PC-9 (cell line): ENCODE data around the gene TPM2. TPM values are rescaled to one million over a fixed set of nuclear protein-coding genes. Genes with fewer than 3 reads are reported as not detected.

Experiments
- BruUV-seq: library from RNA; stranded (reverse); fragments of 400-500 nt; replicated peaks from 2 replicates; lab custom pipeline; 2021; lab: Mats Ljungman, UMichigan
- CTCF ChIA-PET: fragments of 300-600 bp; sonication (Branson Sonifier 250); formaldehyde crosslinking; loops from one replicate; lab custom pipeline; 2022; ENCODE audit warnings: antibody characterized with exemption; lab: Charles Lee
- POLR2A ChIA-PET: fragments of 300-600 bp; sonication (Branson Sonifier 250); formaldehyde crosslinking; loops from one replicate; lab custom pipeline; 2022; ENCODE audit warnings: antibody characterized with exemption; ENCODE audit not compliant: unreplicated experiment; lab: Charles Lee
- DNase-seq, 2 experiments: peaks; one replicate each; pipeline versions ENCODE4 v3.0.0 to v3.0.0-alpha.2; 2015 to 2022; ENCODE audit warnings: mixed read lengths in 1 of 2
- H2AFZ ChIP-seq: fragments of 200-600 bp; sonication (generic); 2 replicates; pipeline ENCODE4 v1.8.1; 2017; ENCODE audit warnings: antibody characterized with exemption
- H3F3A ChIP-seq: fragments of 200-600 bp; sonication (generic); 2 replicates; pipeline ENCODE4 v1.8.1; 2017; ENCODE audit warnings: antibody characterized with exemption, mild to moderate bottlenecking, low read depth; ENCODE audit not compliant: insufficient read depth
- H3K27ac ChIP-seq: fragments of 200-600 bp; sonication (generic); 2 replicates; pipeline ENCODE4 v1.6.1; 2016; ENCODE audit warnings: mixed run types
- H3K27me3 ChIP-seq: fragments of 200-600 bp; sonication (generic); 2 replicates; pipeline ENCODE4 v1.6.1; 2016; ENCODE audit warnings: low read depth, mixed run types; ENCODE audit not compliant: insufficient read depth
- H3K36me3 ChIP-seq: fragments of 200-600 bp; sonication (generic); 2 replicates; pipeline ENCODE4 v1.6.1; 2016; ENCODE audit warnings: low read depth, mixed run types
- H3K4me1 ChIP-seq: fragments of 200-600 bp; sonication (generic); replicated peaks from 2 replicates; pipeline ENCODE4 v1.6.1; 2016; ENCODE audit warnings: mixed run types; ENCODE audit not compliant: insufficient read depth
- H3K4me2 ChIP-seq: fragments of 200-600 bp; sonication (generic); 2 replicates; pipeline ENCODE4 v1.6.1; 2017; ENCODE audit warnings: mixed run types
- H3K4me3 ChIP-seq: fragments of 200-600 bp; sonication (generic); 2 replicates; pipeline ENCODE4 v1.6.1; 2016; ENCODE audit warnings: mixed run types
- H3K79me2 ChIP-seq: fragments of 200-600 bp; sonication (generic); 2 replicates; pipeline ENCODE4 v1.6.1; 2017; ENCODE audit warnings: low read depth, mixed run types
- H3K9me2 ChIP-seq: fragments of 200-600 bp; sonication (generic); 2 replicates; pipeline ENCODE4 v1.8.1; 2017; ENCODE audit warnings: mild to moderate bottlenecking; ENCODE audit not compliant: insufficient read depth
- H3K9me3 ChIP-seq: fragments of 200-600 bp; sonication (generic); 2 replicates; pipeline ENCODE4 v1.8.1; 2016; ENCODE audit warnings: low read depth; ENCODE audit not compliant: insufficient read depth
- H4K20me1 ChIP-seq: fragments of 200-600 bp; sonication (generic); 2 replicates; pipeline ENCODE4 v1.8.1; 2017; ENCODE audit not compliant: insufficient read depth
- EZH2 ChIP-seq: fragments of 200-600 bp; sonication (generic); IDR thresholded peaks from 2 replicates; pipeline ENCODE4 v1.8.0; 2017; ENCODE audit warnings: antibody characterized with exemption, low read depth
- intact Hi-C: fragments of 100-400 bp; cut with micrococcal nuclease; formaldehyde crosslinking; loops from one replicate; pipeline ENCODE4 v1.10.0; 2022; ENCODE audit not compliant: unreplicated experiment
- total RNA-seq: library from RNA; stranded (reverse); gene quantifications from 2 replicates; pipeline ENCODE4 v1.2.3, GENCODE V29; 2021
- TF ChIP-seq, protein P1 (sequence below): fragments of 200-600 bp; sonication (generic); conservative IDR thresholded peaks from 2 replicates; pipeline ENCODE4 v1.6.1; 2017; ENCODE audit warnings: mixed run types, antibody characterized with exemption, mild to moderate bottlenecking, moderate library complexity

Gene TPM2
- total RNA-seq, 1 experiment from 2014 or later = 30.5 TPM

GRCh38 chr9:35680331-35681105, 9.2 kb downstream of the TPM2 start:
- POLR2A ChIA-PET = no interaction called here
- TF ChIP-seq, protein P1, sequence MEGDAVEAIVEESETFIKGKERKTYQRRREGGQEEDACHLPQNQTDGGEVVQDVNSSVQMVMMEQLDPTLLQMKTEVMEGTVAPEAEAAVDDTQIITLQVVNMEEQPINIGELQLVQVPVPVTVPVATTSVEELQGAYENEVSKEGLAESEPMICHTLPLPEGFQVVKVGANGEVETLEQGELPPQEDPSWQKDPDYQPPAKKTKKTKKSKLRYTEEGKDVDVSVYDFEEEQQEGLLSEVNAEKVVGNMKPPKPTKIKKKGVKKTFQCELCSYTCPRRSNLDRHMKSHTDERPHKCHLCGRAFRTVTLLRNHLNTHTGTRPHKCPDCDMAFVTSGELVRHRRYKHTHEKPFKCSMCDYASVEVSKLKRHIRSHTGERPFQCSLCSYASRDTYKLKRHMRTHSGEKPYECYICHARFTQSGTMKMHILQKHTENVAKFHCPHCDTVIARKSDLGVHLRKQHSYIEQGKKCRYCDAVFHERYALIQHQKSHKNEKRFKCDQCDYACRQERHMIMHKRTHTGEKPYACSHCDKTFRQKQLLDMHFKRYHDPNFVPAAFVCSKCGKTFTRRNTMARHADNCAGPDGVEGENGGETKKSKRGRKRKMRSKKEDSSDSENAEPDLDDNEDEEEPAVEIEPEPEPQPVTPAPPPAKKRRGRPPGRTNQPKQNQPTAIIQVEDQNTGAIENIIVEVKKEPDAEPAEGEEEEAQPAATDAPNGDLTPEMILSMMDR = no peak
- TF ChIP-seq EZH2 = no peak
- intact Hi-C loops = no loop called here
- Histone ChIP-seq H3K36me3 (no peaks in the 10 kb centered on the region), H3K79me2 (no peaks in the 10 kb centered on the region), H3K4me2 (no peak overlapping the region), H3K9me2 (no peaks in the 10 kb centered on the region), H3K27ac (no peak overlapping the region), H3K27me3 (no peaks in the 10 kb centered on the region), H2AFZ (no peak overlapping the region), H3K9me3 (no peaks in the 10 kb centered on the region), H3K4me3 (no peak overlapping the region), H3F3A (no peaks in the 10 kb centered on the region), H4K20me1 (no peaks in the 10 kb centered on the region), H3K4me1 (no peaks in the 10 kb centered on the region)
- CTCF ChIA-PET = interaction anchor here (0.6 kb wide), 1 partner anchor 1277 kb away, joined by 5 read pairs; no protein-coding TSS in a partner anchor
- no peak for DNase-seq
- no TSS peak for BruUV-seq

DNA sequence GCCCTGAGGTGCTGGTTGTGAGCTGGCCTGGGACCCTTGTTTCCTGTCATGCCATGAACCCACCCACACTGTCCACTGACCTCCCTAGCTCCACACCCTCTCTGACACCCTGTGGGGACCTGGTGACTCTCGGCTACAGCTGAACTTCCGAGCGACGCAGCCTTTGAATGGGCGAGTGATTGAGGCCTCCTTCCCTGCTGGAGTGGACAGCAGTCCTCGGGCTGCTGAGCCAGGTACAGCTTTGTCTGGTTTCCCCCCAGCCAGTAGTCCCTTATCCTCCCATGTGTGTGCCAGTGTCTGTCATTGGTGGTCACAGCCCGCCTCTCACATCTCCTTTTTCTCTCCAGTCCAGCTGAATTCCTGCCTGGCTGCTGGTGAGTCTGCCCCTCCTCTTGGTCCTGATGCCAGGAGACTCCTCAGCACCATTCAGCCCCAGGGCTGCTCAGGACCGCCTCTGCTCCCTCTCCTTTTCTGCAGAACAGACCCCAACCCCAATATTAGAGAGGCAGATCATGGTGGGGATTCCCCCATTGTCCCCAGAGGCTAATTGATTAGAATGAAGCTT, 9.9 kb downstream of the TPM2 start:
- intact Hi-C loops = no loop called here
- no peak overlapping the region for H2AFZ ChIP-seq

GRCh38 chr9:35679091-35679490, 10.6 kb downstream of the TPM2 start:
- Histone ChIP-seq H3K4me2 (no peak overlapping the region), H4K20me1 (no peaks in the 10 kb centered on the region), H3K27me3 (no peaks in the 10 kb centered on the region), H3K27ac (no peak overlapping the region), H3K79me2 (no peaks in the 10 kb centered on the region), H3K4me1 (no peaks in the 10 kb centered on the region), H3K36me3 (no peaks in the 10 kb centered on the region), H3K9me2 (no peaks in the 10 kb centered on the region), H2AFZ (no peak overlapping the region), H3K9me3 (no peaks in the 10 kb centered on the region), H3F3A (peaks cover 3% of the 10 kb centered on the region; the same call in 1 of the 2 replicates), H3K4me3 (no peak overlapping the region)
- ChIA-PET CTCF (no interaction called here), POLR2A (no interaction called here)
- intact Hi-C loops = no loop called here
- no peak for DNase-seq
- TF ChIP-seq, protein P1 = no peak
- no peak for TF ChIP-seq EZH2
- no TSS peak for BruUV-seq

More for the DNA sequence above, 9.9 kb downstream of the TPM2 start:
- Histone ChIP-seq H3F3A (no peaks in the 10 kb centered on the region), H3K4me2 (no peak overlapping the region), H3K27me3 (no peaks in the 10 kb centered on the region), H3K36me3 (no peaks in the 10 kb centered on the region), H3K79me2 (no peaks in the 10 kb centered on the region), H3K4me3 (no peak overlapping the region), H3K27ac (no peak overlapping the region), H3K4me1 (no peaks in the 10 kb centered on the region), H4K20me1 (no peaks in the 10 kb centered on the region), H3K9me2 (no peaks in the 10 kb centered on the region), H3K9me3 (no peaks in the 10 kb centered on the region)
- no peak for TF ChIP-seq EZH2
- TF ChIP-seq, protein P1 = no peak
- no TSS peak for BruUV-seq
- ChIA-PET CTCF (interaction anchor here (0.6 kb wide), 1 partner anchor 1276 kb away, joined by 5 read pairs; no protein-coding TSS in a partner anchor), POLR2A (no interaction called here)
- DNase-seq = no peak
